SU-DHL-6 (cell line): ENCODE results near the gene MAMDC4.

Experiments used
- EZH2phosphoT487 ChIP-seq: fragments of 200-600 bp; sonication (generic), shearing (Covaris generic); conservative IDR thresholded peaks from 2 replicates; pipeline ENCODE4 v1.6.1; 2018; ENCODE audit warnings: mild to moderate bottlenecking, antibody characterized with exemption, low read length, moderate library complexity, mixed read lengths
- TF ChIP-seq, protein P1 (sequence below): fragments of 200-600 bp; sonication (generic); IDR thresholded peaks from one replicate; pipeline ENCODE4 v1.5.1; 2017; ENCODE audit warnings: antibody characterized with exemption, mild to moderate bottlenecking, low read length, moderate library complexity; ENCODE audit not compliant: insufficient read depth, poor library complexity, severe bottlenecking

DNA sequence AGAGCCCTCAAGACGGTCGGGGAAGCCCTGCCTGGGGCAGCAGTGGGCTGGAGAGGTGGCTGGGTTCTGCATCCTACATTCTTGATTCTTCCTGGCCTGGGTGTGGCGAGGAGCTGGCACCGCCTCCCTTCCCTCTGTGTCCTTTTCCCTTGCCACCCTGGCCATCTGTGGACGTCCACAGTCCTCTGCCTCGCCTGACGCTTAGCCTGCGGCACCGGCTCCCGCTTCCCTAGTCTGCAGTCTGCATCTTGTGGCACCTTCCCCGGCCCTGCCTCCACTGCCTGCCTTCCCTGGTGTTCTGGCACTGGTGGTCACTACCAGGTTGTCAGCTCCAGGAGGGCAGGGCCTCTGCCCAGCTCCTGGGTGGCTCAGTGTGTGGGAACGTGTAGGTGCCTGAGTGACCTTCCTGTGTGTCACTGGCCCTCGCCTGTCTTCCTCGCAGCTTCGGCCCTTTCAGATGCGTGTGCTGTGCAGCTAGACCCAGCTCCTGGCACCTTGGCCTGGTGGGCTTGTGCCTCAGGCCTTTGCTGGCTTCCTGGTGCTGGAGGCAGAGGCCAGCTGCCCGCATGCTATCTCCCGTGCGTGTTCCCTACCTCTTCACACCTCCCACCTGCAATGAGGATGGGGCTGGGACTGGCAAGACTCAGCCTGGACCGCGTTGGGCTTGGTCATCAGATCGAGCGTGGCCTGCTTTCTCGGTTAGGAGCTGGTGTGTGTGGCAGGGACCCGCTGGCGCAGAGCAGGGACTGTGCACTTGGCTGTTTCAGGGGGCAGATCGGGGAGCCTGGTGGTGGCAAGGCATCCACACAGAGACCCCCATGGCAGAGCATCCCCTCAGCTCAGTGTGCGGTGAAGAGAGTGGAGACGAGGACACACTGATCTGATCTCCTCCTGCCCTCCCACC lies 55.1 kb downstream of the MAMDC4 start:
- TF ChIP-seq, protein P1, sequence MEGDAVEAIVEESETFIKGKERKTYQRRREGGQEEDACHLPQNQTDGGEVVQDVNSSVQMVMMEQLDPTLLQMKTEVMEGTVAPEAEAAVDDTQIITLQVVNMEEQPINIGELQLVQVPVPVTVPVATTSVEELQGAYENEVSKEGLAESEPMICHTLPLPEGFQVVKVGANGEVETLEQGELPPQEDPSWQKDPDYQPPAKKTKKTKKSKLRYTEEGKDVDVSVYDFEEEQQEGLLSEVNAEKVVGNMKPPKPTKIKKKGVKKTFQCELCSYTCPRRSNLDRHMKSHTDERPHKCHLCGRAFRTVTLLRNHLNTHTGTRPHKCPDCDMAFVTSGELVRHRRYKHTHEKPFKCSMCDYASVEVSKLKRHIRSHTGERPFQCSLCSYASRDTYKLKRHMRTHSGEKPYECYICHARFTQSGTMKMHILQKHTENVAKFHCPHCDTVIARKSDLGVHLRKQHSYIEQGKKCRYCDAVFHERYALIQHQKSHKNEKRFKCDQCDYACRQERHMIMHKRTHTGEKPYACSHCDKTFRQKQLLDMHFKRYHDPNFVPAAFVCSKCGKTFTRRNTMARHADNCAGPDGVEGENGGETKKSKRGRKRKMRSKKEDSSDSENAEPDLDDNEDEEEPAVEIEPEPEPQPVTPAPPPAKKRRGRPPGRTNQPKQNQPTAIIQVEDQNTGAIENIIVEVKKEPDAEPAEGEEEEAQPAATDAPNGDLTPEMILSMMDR: no peak
- no peak for TF ChIP-seq EZH2phosphoT487
